ENCODE measurements around the gene MVD.

MVD gene

DNA sequence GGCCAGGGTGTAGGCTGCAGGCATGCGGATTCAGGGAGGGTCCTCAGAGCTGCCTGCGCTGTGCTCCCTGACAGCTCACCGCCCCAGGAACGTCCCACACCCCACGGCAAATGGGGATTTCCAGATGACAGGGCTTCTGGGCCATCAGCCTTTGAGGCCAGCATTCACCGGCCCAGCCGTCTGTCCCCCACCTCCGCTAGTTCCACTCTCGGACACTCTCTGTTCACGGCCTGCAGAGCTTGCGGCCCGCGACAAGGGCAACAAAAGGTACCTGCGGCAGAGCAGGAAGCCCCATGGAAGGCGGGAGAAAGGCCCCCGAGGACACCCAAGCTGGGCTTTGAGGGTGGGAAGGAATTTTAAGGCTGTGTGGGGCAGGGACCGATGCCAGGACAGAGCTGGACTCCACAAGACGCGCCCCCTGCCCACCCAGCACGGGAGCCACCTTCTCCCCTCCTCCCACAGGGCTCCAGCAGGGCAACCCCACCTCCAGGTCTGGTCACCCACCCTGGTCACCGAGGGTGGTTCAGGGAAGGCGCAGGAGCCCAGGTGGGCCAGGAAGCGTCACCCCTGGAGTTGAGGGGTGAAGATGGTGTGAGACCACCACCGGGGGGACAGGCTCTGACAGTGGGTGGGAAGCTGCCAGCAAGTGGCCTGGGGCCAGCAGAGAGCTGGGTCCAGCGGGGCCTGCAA, 6.5 kb downstream of the MVD start:
- Histone ChIP-seq H3K36me3 (ENCODE audit: control insufficient read depth in 1 of 2, insufficient read depth in 2 of 2, low read length in 2 of 2) (peaks cover 5 to 48% of the 10 kb centered on the region in 2 donors), H3K4me3 (ENCODE audit: low read depth in 1 of 2, low read length in 2 of 2) (no peak overlapping the region), H3K27ac (ENCODE audit: low read depth, low read length) (no peak overlapping the region), H3K9ac (ENCODE audit: low read depth in 1 of 2, low read length in 2 of 2) (no peak overlapping the region), H3K27me3 (ENCODE audit: control insufficient read depth in 1 of 2, insufficient read depth in 2 of 2, low read length in 2 of 2) (no peaks in the 10 kb centered on the region), H3K9me3 (ENCODE audit: control insufficient read depth in 1 of 2, low read length in 2 of 2) (no peaks in the 10 kb centered on the region), H3K4me1 (ENCODE audit: control insufficient read depth in 1 of 2, insufficient read depth in 2 of 2, low read length in 2 of 2) (peaks cover 2 to 17% of the 10 kb centered on the region in 2 donors)

DNA sequence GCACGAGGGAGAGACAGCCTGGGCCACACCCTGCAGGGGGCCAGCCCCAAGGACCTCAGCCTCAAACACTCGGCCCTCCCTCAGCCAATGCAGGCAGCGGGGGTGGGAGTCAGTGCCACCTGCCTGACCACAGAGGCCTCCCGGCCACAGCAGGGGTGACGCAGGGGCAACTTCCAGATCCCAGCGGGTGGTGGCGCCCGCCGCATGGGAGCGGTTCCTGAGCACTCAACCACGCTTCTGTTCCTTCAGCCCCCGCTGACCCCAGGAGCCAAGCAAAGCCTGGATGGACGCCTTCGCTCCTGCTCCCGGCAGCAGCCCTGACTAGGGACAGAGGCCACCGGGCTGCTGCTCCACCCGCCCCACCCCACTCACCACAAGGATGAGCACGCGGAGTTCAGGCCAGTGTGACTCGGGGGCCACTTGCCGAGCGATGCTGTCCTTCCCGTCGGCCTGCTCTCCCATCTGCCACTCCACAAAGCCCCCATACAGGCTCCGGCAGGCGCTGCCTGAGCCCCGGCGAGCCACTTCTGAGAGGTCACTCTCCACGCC, 7.1 kb downstream of the MVD start:
- H3K4me1 ChIP-seq (ENCODE audit: control insufficient read depth in 1 of 2, insufficient read depth in 2 of 2, low read length in 2 of 2): peaks cover 6 to 18% of the 10 kb centered on the region in 2 donors
- peaks cover 5 to 48% of the 10 kb centered on the region in 2 donors for H3K36me3 ChIP-seq (ENCODE audit: control insufficient read depth in 1 of 2, insufficient read depth in 2 of 2, low read length in 2 of 2)
- no peak overlapping the region for H3K4me3 ChIP-seq (ENCODE audit: low read depth in 1 of 2, low read length in 2 of 2)
- no peak overlapping the region for H3K9ac ChIP-seq (ENCODE audit: low read depth in 1 of 2, low read length in 2 of 2)
- no peak overlapping the region for H3K27ac ChIP-seq (ENCODE audit: low read depth, low read length)
- H3K9me3 ChIP-seq (ENCODE audit: control insufficient read depth in 1 of 2, low read length in 2 of 2): no peaks in the 10 kb centered on the region
- H3K27me3 ChIP-seq (ENCODE audit: control insufficient read depth in 1 of 2, insufficient read depth in 2 of 2, low read length in 2 of 2): no peaks in the 10 kb centered on the region

DNA sequence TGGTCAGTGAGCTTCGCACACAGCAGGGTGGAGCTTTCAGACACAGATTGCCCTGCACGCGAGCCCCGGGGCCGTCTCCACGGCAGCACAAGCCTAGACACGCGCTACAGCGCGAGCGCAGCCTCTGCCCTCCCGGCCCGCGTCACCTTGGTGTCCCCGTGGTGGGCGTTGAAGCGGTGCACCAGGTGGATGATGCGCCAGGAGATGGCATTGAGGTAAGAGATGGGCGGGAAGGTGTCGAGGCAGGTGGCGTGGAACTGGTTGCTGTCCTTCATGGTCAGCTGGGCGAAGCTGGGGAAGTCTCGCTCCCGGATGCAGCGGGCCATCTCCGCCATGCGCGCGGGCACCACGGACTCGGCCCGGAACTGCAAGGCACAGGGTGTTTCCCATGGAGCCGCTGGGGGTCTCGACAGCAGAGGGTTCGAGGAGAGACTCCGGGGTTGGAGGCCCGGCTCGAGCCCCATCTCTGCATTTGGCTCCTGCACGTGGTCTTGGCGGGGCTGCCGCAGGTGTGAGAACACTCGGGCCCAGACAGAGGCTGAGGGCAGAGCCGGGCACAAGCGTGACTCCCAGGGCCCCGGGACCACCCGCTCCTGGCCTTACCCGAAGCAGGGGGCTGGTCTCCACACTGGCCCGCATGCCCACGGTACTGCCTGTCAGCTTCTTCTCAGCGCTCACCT, 7.7 kb downstream of the MVD start:
- Histone ChIP-seq H3K27ac (ENCODE audit: low read depth, low read length) (no peak overlapping the region), H3K36me3 (ENCODE audit: control insufficient read depth in 1 of 2, insufficient read depth in 2 of 2, low read length in 2 of 2) (peaks cover 5 to 48% of the 10 kb centered on the region in 2 donors), H3K27me3 (ENCODE audit: control insufficient read depth in 1 of 2, insufficient read depth in 2 of 2, low read length in 2 of 2) (no peaks in the 10 kb centered on the region), H3K9me3 (ENCODE audit: control insufficient read depth in 1 of 2, low read length in 2 of 2) (no peaks in the 10 kb centered on the region), H3K9ac (ENCODE audit: low read depth in 1 of 2, low read length in 2 of 2) (no peak overlapping the region), H3K4me1 (ENCODE audit: control insufficient read depth in 1 of 2, insufficient read depth in 2 of 2, low read length in 2 of 2) (peaks cover 6 to 17% of the 10 kb centered on the region in 2 donors), H3K4me3 (ENCODE audit: low read depth in 1 of 2, low read length in 2 of 2) (no peak overlapping the region)

DNA sequence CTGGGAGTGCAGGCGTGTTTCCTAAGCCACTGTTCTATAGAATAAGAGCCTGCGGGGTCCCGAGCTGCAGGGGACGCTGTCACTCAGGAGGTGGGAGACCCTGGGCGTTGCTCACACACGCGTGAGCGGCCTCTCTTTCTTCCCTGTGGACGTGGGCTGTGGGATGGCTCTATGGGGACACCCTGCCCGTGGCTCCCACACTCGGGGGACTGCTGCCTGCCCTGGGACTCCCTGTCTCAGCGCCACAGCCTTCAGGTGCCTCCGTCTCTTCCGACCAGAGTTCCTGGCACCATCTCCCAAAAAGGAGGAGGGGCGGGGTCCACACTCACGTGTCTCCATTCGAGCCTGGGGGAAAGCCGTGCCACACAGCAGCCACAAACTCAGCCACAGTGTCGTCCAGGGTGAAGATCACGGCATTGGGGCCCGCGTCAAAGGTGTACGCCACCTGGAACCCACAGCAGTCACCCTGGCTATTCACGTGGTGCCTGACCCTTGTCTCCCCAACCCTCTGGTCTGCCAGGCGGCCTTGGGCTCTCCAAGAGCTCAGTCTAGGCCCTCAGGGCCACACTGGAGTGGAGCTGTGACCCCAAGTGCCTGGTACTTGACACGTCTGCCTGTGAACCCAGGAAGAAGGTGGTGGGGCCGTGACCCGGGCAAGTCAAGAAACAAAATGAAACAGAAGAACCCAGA, 8.4 kb downstream of the MVD start:
- Histone ChIP-seq H3K4me1 (ENCODE audit: control insufficient read depth in 1 of 2, insufficient read depth in 2 of 2, low read length in 2 of 2) (peaks cover 13 to 21% of the 10 kb centered on the region in 2 donors), H3K9ac (ENCODE audit: low read depth in 1 of 2, low read length in 2 of 2) (no peak overlapping the region), H3K27ac (ENCODE audit: low read depth, low read length) (no peak overlapping the region), H3K36me3 (ENCODE audit: control insufficient read depth in 1 of 2, insufficient read depth in 2 of 2, low read length in 2 of 2) (peaks cover 5 to 48% of the 10 kb centered on the region in 2 donors), H3K9me3 (ENCODE audit: control insufficient read depth in 1 of 2, low read length in 2 of 2) (no peaks in the 10 kb centered on the region), H3K4me3 (ENCODE audit: low read depth in 1 of 2, low read length in 2 of 2) (no peak overlapping the region), H3K27me3 (ENCODE audit: control insufficient read depth in 1 of 2, insufficient read depth in 2 of 2, low read length in 2 of 2) (no peaks in the 10 kb centered on the region)

DNA sequence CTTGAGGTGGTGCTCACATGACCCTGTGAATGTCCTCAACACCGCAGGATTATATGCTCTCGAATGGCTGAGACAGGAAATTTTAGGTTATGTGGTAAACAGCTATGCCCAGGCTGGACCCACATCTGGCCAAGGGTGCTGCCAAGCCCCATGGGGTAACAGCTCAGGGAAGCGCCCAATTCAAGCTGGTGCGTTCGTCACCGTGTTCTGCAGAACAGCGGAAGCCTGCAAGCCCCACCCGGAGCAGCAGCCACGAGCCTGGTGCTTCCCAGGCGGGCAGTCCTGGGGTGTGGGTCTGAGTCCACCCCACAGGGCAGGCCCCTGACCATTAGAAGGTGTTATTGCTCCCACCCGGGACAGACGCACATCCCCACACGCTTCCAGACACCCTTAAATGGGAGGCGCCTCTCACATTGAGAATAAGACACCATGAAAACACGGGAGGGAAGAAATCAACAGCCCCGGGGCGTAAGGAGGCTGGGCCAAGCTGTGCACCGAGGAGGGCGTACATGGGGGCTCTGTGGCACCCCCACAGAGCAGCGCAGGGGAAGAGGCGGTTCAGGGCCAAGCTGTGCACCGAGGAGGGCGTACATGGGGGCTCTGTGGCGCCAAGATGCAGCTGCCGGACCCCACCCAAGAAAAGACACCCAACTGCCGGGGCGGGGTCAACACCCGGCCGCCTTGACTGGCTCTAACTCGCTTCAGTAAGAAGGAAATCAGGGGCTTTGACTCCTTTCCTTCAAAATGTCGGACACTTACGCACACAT, 9.1 kb downstream of the MVD start:
- Histone ChIP-seq H3K27ac (ENCODE audit: low read depth, low read length) (no peak overlapping the region), H3K9ac (ENCODE audit: low read depth in 1 of 2, low read length in 2 of 2) (no peak overlapping the region), H3K27me3 (ENCODE audit: control insufficient read depth in 1 of 2, insufficient read depth in 2 of 2, low read length in 2 of 2) (no peaks in the 10 kb centered on the region), H3K9me3 (ENCODE audit: control insufficient read depth in 1 of 2, low read length in 2 of 2) (no peaks in the 10 kb centered on the region), H3K4me1 (ENCODE audit: control insufficient read depth in 1 of 2, insufficient read depth in 2 of 2, low read length in 2 of 2) (peaks cover 14 to 28% of the 10 kb centered on the region in 2 donors), H3K4me3 (ENCODE audit: low read depth in 1 of 2, low read length in 2 of 2) (no peak overlapping the region), H3K36me3 (ENCODE audit: control insufficient read depth in 1 of 2, insufficient read depth in 2 of 2, low read length in 2 of 2) (peaks cover 5 to 53% of the 10 kb centered on the region in 2 donors)

DNA sequence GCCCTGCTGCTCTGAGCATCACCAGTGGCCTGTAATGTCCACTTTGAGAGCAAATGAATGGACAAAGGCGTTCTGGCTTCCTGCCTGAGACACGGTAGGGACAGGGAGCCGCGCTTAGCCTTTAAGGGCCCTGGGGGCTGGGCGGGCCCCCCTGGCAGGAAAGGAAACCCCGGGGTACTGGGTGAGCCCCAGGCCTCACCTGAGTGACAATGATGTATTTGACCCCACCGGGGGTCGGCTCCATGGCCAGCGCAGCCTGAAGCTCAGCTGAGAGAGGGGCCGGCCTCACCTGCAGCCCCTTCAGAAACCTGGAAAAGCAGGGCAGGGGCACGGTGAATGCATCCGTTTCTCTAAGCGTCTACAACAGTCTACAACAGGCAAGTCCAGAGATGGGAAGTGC, 9.8 kb downstream of the MVD start:
- no peak overlapping the region for H3K9ac ChIP-seq (ENCODE audit: low read depth in 1 of 2, low read length in 2 of 2)
- H3K27ac ChIP-seq (ENCODE audit: low read depth, low read length): no peak overlapping the region
- H3K9me3 ChIP-seq (ENCODE audit: control insufficient read depth in 1 of 2, low read length in 2 of 2): no peaks in the 10 kb centered on the region
- peaks cover 5 to 49% of the 10 kb centered on the region in 2 donors for H3K36me3 ChIP-seq (ENCODE audit: control insufficient read depth in 1 of 2, insufficient read depth in 2 of 2, low read length in 2 of 2)
- H3K4me3 ChIP-seq (ENCODE audit: low read depth in 1 of 2, low read length in 2 of 2): no peak overlapping the region
- H3K27me3 ChIP-seq (ENCODE audit: control insufficient read depth in 1 of 2, insufficient read depth in 2 of 2, low read length in 2 of 2): no peaks in the 10 kb centered on the region
- H3K4me1 ChIP-seq (ENCODE audit: control insufficient read depth in 1 of 2, insufficient read depth in 2 of 2, low read length in 2 of 2): peaks cover 14 to 30% of the 10 kb centered on the region in 2 donors

DNA sequence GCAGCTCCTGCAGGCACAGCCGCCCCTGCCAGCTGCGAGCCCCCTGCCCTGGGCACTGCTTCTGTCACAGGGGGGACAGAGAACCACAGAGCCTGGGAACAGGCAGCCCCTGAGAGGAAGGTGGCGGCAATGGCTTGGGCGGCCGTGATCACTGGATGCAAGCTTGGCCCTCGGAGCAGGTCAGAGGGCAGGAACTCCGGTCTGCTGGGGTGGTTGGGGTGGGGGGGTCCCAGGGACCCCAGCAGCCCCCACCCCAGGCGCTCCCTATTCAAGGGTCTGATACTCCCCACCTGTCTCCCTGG, 10.2 kb downstream of the MVD start:
- H3K4me1 ChIP-seq (ENCODE audit: control insufficient read depth in 1 of 2, insufficient read depth in 2 of 2, low read length in 2 of 2): peaks cover 14 to 34% of the 10 kb centered on the region in 2 donors
- no peak overlapping the region for H3K9ac ChIP-seq (ENCODE audit: low read depth in 1 of 2, low read length in 2 of 2)
- H3K4me3 ChIP-seq (ENCODE audit: low read depth in 1 of 2, low read length in 2 of 2): no peak overlapping the region
- peaks cover 5 to 47% of the 10 kb centered on the region in 2 donors for H3K36me3 ChIP-seq (ENCODE audit: control insufficient read depth in 1 of 2, insufficient read depth in 2 of 2, low read length in 2 of 2)
- H3K9me3 ChIP-seq (ENCODE audit: control insufficient read depth in 1 of 2, low read length in 2 of 2): no peaks in the 10 kb centered on the region
- H3K27ac ChIP-seq (ENCODE audit: low read depth, low read length): no peak overlapping the region
- H3K27me3 ChIP-seq (ENCODE audit: control insufficient read depth in 1 of 2, insufficient read depth in 2 of 2, low read length in 2 of 2): no peaks in the 10 kb centered on the region

DNA sequence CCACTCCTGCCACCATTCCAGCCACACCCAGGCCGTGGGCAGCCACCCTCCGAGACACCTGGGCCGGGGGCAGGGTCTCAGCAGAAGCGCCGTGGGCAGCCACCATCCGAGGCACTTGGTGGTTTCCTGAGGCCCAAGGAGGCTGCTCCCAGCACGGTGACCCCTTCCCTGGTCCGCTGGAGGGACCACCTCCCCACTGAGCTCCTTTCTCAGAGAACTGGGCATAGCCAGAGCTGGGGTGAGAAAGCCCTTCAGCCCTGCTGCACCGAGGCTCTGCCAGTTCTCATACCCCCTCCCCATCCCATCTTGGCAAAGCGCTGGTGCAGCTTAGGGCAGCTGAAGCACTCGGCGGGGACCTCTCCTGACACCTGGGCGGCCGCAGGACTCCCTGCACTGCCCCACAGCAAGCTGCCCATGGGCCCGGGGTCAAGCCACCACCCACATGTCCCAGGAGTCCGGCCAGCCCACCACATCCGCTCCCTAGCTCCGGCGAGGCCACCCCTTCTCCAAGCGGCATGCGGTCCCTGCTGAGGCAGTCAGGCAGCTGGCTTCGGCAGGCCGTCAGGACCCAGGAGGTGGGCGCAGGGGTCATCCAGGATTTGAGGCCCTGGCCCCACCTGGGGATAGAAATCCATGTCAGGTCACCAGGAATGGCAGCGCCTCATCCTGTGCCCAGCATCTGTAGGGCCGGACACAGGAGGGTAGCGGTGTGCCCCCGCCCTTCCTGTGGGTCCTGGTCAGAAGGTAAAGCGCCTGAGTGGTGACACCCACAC, 10.7 kb downstream of the MVD start:
- H3K27ac ChIP-seq (ENCODE audit: low read depth, low read length): peak overlapping the region; percentile 32
- no peak overlapping the region for H3K9ac ChIP-seq (ENCODE audit: low read depth in 1 of 2, low read length in 2 of 2)
- H3K9me3 ChIP-seq (ENCODE audit: control insufficient read depth in 1 of 2, low read length in 2 of 2): no peaks in the 10 kb centered on the region
- peaks cover 14 to 36% of the 10 kb centered on the region in 2 donors for H3K4me1 ChIP-seq (ENCODE audit: control insufficient read depth in 1 of 2, insufficient read depth in 2 of 2, low read length in 2 of 2)
- no peak overlapping the region for H3K4me3 ChIP-seq (ENCODE audit: low read depth in 1 of 2, low read length in 2 of 2)
- H3K27me3 ChIP-seq (ENCODE audit: control insufficient read depth in 1 of 2, insufficient read depth in 2 of 2, low read length in 2 of 2): no peaks in the 10 kb centered on the region
- peaks cover 5 to 41% of the 10 kb centered on the region in 2 donors for H3K36me3 ChIP-seq (ENCODE audit: control insufficient read depth in 1 of 2, insufficient read depth in 2 of 2, low read length in 2 of 2)

DNA sequence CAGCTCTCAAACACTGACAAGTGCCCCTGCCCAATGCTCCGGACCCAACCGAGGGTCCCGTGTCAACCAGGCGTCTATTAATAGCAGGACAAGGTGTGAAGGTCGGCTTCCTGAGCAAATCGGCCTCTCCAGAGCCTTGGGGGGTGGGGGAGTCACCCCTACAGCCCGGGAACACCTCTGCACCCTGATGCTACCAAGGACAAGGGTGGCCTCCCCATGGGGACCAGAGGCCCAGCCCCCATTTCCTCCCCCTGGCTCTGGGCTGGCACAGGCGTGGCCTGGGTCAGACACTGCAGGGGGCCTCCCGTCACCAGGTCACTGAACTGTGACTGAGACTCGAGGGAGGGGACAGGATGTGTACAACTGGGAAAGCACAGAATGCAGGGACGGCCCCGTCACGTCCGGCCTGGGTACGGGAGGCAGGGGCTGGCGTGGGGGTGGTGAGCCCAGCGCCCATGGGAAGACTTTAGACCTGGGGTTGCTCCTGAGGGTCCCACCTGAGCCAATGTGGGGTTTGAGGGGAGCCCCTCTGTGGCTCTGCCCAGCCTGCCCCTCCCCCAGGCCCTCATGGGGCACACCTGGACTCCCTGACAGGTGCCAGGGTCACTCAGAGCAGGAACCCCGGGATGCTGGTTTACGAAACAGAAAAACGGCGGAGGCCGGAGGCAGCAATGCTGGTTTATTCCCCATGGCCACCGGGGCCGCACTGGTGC, 11.5 kb downstream of the MVD start:
- Histone ChIP-seq H3K27me3 (ENCODE audit: control insufficient read depth in 1 of 2, insufficient read depth in 2 of 2, low read length in 2 of 2) (no peaks in the 10 kb centered on the region), H3K36me3 (ENCODE audit: control insufficient read depth in 1 of 2, insufficient read depth in 2 of 2, low read length in 2 of 2) (peaks cover 5 to 39% of the 10 kb centered on the region in 2 donors), H3K9ac (ENCODE audit: low read depth in 1 of 2, low read length in 2 of 2) (peak overlapping the region; percentile 34 to 66), H3K4me1 (ENCODE audit: control insufficient read depth in 1 of 2, insufficient read depth in 2 of 2, low read length in 2 of 2) (peaks cover 14 to 36% of the 10 kb centered on the region in 2 donors), H3K9me3 (ENCODE audit: control insufficient read depth in 1 of 2, low read length in 2 of 2) (no peaks in the 10 kb centered on the region), H3K27ac (ENCODE audit: low read depth, low read length) (peak overlapping the region; percentile 83), H3K4me3 (ENCODE audit: low read depth in 1 of 2, low read length in 2 of 2) (peak overlapping the region; percentile 79 to 82)

Data from duodenal mucosa (tissue), 2 donors.